ENCODE measurements around the gene OSBPL5.

The OSBPL5 gene

DNA sequence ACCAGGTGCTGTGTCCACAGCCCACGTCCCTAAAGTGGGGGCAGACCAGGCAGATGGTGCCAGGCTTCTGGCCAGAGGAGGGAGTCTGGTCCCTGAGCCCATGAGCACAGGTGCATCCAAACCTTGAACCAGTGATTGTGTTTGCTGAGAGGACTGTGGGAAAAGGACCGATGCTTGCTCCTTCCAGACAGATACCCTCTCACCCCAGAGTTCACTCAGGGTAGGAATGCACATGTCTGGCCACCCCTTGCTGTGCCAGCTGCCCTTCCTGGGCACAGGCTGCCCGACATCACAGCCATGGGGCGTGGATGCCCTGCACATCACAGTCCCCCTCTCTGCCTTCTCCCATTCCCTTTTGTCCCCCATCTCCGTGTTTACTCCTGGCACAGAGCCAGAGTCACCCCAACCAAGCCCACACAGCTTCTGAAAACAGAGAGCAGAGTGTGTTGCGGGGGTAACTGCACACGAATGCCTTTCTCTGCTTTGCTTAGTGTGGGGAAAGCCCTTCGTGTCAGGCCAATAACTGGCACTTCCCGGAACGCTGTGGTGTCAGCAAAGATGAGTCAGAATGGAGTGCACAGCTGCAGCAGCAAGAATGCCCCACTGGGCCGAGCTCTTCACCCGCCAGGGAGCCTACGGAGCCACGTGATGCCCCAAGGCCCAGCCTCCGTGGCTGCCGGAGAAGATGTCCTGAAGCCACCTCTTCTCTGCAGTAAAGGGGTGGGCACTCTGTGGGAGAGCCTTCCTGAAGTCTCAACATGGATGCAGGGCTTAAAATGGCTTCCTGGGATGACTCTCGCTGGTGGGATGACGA lies 115.5 kb downstream of the OSBPL5 start:
- peak; percentile 62 for DNase-seq

DNA sequence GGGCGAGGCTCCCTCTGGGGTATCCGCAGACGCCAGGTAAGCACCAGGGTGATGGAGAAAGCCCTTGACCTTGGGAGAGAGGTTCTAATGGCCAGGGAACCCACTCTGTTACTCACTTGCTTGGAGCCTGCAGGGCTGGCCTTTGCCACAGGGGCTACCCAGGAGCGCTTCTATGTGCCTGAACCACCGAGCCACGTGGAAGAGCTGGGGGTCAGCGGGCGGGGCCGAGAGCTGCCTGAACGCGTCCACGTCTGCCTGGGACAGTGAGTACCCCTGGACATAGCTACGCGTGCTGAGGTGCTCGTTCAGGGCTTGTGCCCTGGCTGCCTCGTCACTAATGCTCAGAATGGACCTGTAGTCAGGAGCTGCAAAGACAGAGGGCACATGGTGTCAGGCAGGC lies 117.5 kb downstream of the OSBPL5 start:
- DNase-seq = no peak

DNA sequence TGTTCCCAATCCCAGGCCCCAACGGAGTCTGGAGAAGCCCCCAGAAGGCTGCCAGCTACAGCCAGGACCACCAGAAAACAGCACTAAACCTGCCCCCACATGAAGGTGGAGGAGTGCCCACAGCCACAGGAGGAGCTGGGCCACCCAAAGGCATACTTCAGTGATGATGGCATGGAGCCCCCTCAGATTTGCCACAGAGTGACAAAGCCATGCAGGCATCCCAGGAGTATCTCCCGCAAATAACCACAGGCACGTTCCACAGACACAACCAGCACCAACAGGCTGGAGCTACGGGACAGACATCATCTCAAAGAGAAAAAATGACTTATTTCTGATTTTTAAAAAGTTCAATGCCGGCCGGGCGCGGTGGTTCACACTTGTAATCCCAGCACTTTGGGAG lies 118.5 kb downstream of the OSBPL5 start:
- no peak for DNase-seq

DNA sequence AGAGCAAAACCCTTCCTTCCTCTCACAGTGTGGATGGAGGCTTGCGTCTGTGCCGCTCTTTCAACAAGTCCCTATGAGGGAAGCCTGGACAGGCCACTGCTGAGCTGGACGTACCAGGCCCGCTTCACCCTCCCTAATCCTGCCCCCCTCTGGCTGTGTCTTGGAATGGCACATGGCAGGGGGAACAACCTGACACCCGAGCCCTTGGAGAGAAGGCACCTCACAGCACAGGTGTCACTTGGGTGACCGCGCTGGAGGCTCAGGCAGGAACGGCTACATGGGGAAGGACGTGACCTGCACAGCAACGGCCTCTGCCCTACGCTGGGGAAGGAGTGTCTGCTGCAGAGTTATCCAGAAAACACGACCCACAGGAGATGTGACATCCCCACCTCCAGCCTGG lies 118.9 kb downstream of the OSBPL5 start:
- DNase-seq = no peak

DNA sequence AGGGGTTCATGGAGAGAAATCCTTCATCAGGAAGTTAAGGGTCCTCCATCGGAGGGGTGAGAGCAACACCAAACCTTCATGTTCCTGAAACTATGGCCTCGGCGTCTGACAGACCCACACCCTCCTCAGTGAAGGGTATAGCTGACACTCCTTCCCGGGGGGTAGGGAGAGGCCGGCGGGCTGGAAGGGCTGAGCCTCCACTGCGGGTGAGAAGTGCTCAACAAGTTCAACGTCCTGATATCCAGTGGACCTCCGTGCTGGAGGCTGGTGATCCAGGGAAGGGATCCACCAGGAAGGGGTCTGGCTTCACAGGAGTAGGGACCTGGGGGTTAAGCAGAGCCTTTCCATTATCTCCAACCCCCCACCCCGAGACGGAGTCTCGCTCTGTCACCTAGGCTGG lies 120.2 kb downstream of the OSBPL5 start:
- no peak for DNase-seq

DNA sequence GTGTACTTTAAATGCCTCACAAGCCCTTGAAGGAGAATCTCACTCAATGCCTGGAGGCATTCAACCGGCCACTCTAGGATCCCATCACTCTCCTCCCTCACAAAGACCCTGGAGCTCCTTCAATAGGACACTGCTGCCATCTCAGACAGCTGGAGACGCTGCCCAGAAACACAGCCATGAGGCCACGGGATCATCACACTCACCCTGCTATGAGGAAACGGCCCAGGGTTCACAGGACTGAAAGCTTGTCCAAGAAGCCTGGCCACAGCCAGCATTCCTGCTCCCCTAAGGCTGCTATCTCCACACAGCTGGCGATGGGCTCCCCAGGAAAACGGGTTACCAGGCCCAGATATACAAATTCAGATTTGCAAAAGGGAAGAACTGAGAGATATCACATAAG lies 121.1 kb downstream of the OSBPL5 start:
- DNase-seq = no peak

DNA sequence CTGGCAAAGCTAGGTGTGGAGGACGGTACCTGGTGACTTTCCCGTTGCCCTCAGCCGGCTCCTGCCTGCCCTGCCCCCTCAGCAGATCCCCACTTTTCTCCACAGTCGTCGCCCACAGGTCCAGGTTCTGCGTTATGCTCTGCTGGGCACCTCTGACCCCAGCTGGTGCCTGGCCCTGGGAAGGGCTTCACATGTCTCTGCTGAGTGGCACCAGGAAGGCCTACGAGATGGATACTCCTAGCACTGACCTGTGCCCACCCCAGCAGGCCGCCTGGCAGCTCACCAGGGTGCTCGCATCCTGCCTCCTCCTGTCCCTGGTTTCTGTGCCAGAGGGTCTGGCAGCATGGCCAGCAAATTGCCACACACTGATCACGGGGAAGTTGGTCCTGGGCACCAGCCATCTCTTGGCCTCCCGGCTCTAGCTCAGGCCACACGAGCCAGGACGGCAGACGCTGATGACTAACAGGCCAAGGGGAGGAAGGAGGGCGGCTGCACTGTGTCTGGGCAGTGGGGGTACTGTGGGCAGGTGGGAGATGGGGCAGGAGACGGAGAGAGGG lies 121.7 kb downstream of the OSBPL5 start:
- DNase-seq = peak; percentile 47

DNA sequence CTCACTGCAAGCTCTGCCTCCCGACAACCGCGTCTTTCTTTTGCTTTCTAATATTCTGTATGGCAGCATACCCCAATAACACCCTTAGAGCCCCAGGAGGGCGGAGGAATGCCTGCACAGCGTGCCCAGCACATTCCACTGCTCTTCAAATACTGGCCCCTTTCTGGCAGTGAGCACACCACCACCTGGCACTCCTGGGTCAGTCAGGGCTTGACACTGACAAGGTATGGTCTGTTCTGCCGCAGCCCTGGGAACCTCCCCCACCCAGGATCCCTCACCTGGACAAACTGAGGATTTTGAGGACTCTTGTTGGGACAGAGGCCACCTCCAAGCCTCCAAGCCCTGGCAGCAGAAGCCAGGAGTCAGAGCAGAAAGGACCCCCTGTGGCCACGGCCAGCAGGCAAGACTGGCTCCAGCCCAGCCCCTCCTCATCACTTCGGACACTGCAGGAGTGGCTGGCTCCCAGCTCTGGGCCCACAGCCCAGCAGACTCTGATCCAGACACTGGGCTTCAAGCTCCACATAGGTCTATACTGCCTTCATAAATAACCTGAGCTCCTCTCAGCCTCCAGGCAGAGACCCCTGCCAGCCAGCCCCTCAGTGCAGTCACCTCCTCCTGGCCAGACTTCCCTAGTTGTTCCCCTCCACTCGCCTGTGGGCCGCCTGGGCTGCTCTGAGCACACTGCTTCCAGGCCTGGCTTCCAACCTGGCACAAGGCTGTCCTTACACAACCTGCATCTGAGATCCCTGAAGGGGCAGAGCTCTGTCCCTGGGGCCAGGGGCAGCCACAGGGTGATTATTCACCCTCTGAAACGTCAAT lies 122.4 kb downstream of the OSBPL5 start:
- peak; percentile 61 for DNase-seq

DNA sequence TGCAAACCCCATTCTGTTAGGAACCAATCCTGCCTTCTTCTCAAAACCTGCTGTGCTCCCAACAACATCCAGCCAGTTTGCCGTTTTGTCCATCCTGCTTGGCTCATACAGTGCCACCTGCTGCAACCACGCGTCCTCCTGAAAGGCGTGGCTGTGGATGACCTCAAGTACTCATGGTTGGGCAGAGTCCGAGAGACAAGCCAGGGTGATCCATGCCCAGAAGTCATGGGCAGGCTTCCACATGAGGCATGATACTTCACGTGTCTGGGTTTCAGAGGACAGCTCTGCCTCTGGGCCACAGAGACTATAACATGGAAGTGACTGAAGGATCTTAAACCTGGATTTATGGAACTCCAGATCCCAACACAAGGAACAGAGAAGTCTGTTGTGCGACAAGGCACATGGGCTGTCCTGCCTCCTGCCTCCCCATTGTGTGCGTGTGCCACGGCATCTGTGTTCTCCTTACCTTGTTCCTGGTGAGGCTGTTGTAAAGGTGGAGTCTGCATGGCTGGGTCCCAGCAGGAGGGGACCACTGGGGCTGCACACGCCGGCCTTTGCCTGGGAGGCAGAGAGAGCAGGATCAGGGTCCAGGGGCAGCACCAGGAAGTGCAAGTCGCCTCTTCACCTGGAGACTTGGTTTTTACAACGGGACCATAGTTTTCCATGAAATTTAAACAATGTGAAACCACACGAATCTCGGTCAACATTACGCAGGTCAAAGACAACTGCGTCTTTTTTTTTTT lies 123.2 kb downstream of the OSBPL5 start:
- DNase-seq = no peak

DNA sequence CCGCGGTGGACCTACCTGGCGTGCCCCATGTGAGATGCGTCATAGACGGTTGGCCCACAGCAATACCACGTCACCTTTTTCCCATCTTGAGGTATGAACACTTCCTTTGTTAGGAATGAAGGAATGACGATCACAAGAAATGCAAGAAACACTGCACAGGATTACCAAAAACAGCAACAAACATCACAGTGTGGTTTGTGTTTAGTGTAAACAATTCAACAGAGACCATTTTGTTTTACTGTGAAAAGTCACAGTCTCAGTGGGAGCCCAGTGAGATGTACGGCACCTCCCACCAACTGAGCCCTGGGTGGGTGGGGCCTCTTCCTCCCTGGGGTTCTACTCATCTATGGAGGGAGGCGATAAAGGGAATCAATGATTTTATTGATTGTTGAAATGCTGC lies 124.2 kb downstream of the OSBPL5 start:
- no peak for DNase-seq

DNA sequence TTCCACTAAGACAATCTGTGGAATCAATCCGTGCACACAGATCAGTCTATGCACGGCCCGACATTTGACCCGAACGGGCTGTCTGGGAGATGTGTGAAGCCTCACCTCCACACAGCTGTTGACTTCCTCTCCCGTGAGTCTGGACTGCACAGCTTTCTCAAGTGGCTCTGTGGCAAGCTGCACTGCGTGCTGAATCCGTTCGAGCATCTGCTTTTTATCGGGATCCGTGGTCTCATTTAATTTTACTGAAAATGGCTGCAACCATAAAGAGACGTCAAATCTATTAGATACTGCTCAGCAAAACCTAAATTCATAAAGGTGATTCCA lies 127.2 kb downstream of the OSBPL5 start:
- DNase-seq = no peak

Measured in NCI-H446 treated with DMSO at 0.1 percent for 48 hours (cell line).